Natural killer cell treated with Interleukin-12 subunit alpha and Interleukin-12 subunit beta and Interleukin-15 and Interleukin-18, amount 100 ng/mL, for 72 hours (primary cell): ENCODE results near the gene LAMA3. TPM values are rescaled to one million over a fixed set of nuclear protein-coding genes. Genes with fewer than 3 reads are reported as not detected.
A peak's percentile ranks its signal among the peaks of the same experiment; 100 is the strongest.
"Not testable (repeated sequence)": the region's sequence is repeated elsewhere in the genome, so short reads cannot be mapped to it uniquely, and the experiment has no call there.

Experiments
- ATAC-seq, 2 donors: fragments of 150-1000 bp; cut with Tn5 transposase in 1 of 2; sonication (Bioruptor Pico), chemical (Tn5 transposase) in 1 of 2; 2 replicates each; pipeline ENCODE4 v1.10.0; 2021
- DNase-seq: peaks from one replicate; pipeline ENCODE4 v3.0.0; 2022; ENCODE audit warnings: low spot score
- H3K27ac Mint-ChIP-seq, 2 donors: 1 replicate in 1 of 2; 2 replicates in 1 of 2; pipeline ENCODE4 v1.8.0; 2022; ENCODE audit warnings: mixed read lengths in 2 of 2, mild to moderate bottlenecking in 1 of 2, moderate library complexity in 1 of 2
- H3K27me3 Mint-ChIP-seq, 2 donors: 1 replicate in 1 of 2; 2 replicates in 1 of 2; pipeline ENCODE4 v1.8.0; 2022; ENCODE audit warnings: mixed read lengths in 2 of 2
- H3K36me3 Mint-ChIP-seq: one replicate; pipeline ENCODE4 v1.8.0; 2022; ENCODE audit warnings: mixed read lengths
- H3K4me1 Mint-ChIP-seq, 2 donors: 1 replicate in 1 of 2; 2 replicates in 1 of 2; pipeline ENCODE4 v1.8.0; 2022; ENCODE audit warnings: low read depth in 2 of 2, mixed read lengths in 2 of 2, mild to moderate bottlenecking in 1 of 2
- H3K4me3 Mint-ChIP-seq: one replicate; pipeline ENCODE4 v1.8.0; 2022; ENCODE audit warnings: mixed read lengths
- H3K9me3 Mint-ChIP-seq: 2 replicates; pipeline ENCODE4 v1.8.0; 2022; ENCODE audit warnings: mixed read lengths
- total RNA-seq, 2 donors: library from RNA; stranded (reverse); gene quantifications; one replicate each; pipeline ENCODE4 v1.2.3, GENCODE V29; 2022

The LAMA3 gene
- total RNA-seq, 2 donors from 2014 or later: 0.10 to 0.11 TPM

DNA sequence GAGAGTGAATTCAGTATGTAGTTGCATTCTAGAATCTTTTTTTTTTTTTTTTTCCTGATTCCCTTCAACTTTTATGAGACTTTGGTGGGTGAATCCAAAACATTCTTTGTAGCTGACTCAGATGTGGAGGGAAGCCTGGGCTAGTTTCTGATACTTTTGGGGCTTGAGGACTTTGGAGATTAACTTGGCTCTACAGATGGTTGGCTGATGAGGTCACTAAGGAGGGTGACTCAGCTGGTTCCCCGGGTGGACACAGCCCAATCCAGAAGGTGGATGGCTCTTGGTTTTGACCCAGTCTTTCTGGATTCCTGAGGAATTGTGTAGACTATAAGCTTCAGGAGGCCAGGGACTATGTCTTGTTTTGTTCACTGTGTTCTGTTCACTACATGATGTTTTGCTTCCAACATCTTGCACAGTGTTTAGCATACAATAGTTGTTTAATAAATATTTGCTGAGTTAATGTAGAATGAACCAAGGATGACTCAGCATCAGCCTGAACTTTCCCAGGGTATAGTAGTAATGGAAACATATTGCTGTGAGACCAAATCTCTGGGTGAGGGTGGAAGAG, 30.5 kb downstream of the LAMA3 start:
- DNase-seq (no peak), ATAC-seq (no peak)
- Mint-ChIP-seq H3K27me3 (peaks cover 22 to 27% of the 10 kb centered on the region in 2 donors), H3K4me1 (no peaks in the 10 kb centered on the region), H3K4me3 (no peak overlapping the region), H3K9me3 (no peaks in the 10 kb centered on the region), H3K36me3 (no peaks in the 10 kb centered on the region), H3K27ac (no peak overlapping the region)

DNA sequence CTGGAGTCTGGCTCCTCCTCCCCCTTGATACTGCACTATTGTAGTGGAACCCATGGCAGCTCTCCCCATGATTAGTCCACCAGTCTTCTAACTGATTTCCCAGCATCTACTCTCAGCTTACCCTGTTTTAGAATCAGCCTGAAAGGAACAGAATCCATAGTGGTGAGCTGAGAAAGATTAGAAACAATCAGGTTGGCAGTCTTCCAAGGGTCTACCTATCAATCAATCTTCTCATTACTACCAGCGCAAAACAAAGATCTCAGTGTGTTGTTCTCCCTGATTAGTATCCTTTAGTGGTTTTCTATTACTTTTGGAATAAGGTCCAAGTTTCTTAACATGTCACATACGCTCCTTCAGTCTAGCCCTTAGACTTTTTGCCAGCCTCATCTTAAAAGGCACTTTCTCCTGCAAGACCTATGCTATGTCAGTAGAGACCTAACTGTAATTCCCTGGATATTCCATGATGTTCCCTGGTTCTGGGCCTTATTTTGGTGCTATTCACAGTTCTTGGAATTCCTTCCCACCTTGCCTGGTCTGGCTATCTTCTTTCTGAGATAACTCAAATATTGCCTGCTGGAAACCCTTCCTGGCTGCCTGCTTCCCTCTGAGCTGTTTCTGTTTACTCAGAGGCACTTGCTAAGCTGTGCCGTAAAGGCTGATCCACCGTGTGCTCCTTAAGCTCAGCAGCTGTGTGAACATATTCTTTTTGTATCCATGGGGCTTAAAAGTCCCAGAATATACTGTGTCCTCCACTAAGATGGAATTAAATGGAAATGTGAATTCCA, 32.6 kb downstream of the LAMA3 start:
- ATAC-seq: no peak
- no peaks in the 10 kb centered on the region for H3K36me3 Mint-ChIP-seq
- H3K9me3 Mint-ChIP-seq: no peaks in the 10 kb centered on the region
- no peaks in the 10 kb centered on the region for H3K4me1 Mint-ChIP-seq
- no peak overlapping the region for H3K27ac Mint-ChIP-seq
- DNase-seq: no peak
- H3K4me3 Mint-ChIP-seq: no peak overlapping the region
- peaks cover 24 to 27% of the 10 kb centered on the region in 2 donors for H3K27me3 Mint-ChIP-seq

GRCh38 chr18:23722646-23723045, 33.4 kb downstream of the LAMA3 start:
- DNase-seq (no peak), ATAC-seq (no peak)
- no peaks in the 10 kb centered on the region for H3K36me3 Mint-ChIP-seq
- H3K27me3 Mint-ChIP-seq: peaks cover 24 to 27% of the 10 kb centered on the region in 2 donors
- no peak overlapping the region for H3K4me3 Mint-ChIP-seq
- no peak overlapping the region for H3K27ac Mint-ChIP-seq
- H3K9me3 Mint-ChIP-seq: no peaks in the 10 kb centered on the region
- H3K4me1 Mint-ChIP-seq: no peaks in the 10 kb centered on the region

DNA sequence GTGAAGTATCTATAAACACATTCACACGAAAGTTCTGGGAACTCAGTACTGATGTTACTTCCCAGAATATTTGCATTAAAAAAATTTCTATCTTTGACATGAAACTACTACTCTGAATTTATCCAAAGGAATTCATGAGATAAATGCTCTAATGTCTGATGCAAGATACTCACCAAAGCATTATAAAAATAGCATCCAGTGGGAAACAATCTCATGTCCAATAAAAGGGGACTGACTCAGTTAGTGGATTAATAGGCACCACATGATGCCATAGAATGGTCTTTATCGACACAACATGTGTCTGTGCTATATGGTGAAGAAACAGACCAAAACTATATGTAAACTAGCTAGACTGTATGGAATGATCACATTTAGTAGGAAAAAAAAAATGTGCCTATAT, 33.9 kb downstream of the LAMA3 start:
- Mint-ChIP-seq H3K4me3 (no peak overlapping the region), H3K9me3 (no peaks in the 10 kb centered on the region), H3K36me3 (no peaks in the 10 kb centered on the region), H3K27ac (no peak overlapping the region), H3K27me3 (peaks cover 24 to 27% of the 10 kb centered on the region in 2 donors), H3K4me1 (no peaks in the 10 kb centered on the region)
- no peak for DNase-seq
- ATAC-seq: no peak

- no peaks in the 10 kb centered on the region for H3K36me3 Mint-ChIP-seq
- H3K4me1 Mint-ChIP-seq: no peaks in the 10 kb centered on the region
- ATAC-seq (no peak), DNase-seq (no peak)
- no peak overlapping the region for H3K27ac Mint-ChIP-seq
- H3K9me3 Mint-ChIP-seq: no peaks in the 10 kb centered on the region
- peaks cover 24 to 27% of the 10 kb centered on the region in 2 donors for H3K27me3 Mint-ChIP-seq
- H3K4me3 Mint-ChIP-seq: no peak overlapping the region
These were observed 35.4 kb downstream of the LAMA3 start for GRCh38 chr18:23724681-23725080.

GRCh38 chr18:23725351-23725750, 36.1 kb downstream of the LAMA3 start:
- no peak overlapping the region for H3K27ac Mint-ChIP-seq
- no peaks in the 10 kb centered on the region for H3K4me1 Mint-ChIP-seq
- DNase-seq (no peak), ATAC-seq (peak in 1 of 2 donors; percentile 33)
- H3K36me3 Mint-ChIP-seq: no peaks in the 10 kb centered on the region
- H3K4me3 Mint-ChIP-seq: no peak overlapping the region
- H3K27me3 Mint-ChIP-seq: peaks cover 24 to 27% of the 10 kb centered on the region in 2 donors
- no peaks in the 10 kb centered on the region for H3K9me3 Mint-ChIP-seq

- no peaks in the 10 kb centered on the region for H3K4me1 Mint-ChIP-seq
- H3K9me3 Mint-ChIP-seq: no peaks in the 10 kb centered on the region
These were observed 36.8 kb downstream of the LAMA3 start for GRCh38 chr18:23725827-23726661.

GRCh38 chr18:23727707-23728493, 38.6 kb downstream of the LAMA3 start:
- Mint-ChIP-seq H3K36me3 (no peaks in the 10 kb centered on the region), H3K4me3 (no peak overlapping the region), H3K9me3 (no peaks in the 10 kb centered on the region), H3K4me1 (no peaks in the 10 kb centered on the region), H3K27me3 (peaks cover 6 to 8% of the 10 kb centered on the region in 2 donors), H3K27ac (no peak overlapping the region)
- ATAC-seq (peak; percentile 27 to 52), DNase-seq (no peak)

More at GRCh38 chr18:23725827-23726661, 36.8 kb downstream of the LAMA3 start:
- H3K27me3 Mint-ChIP-seq: peaks cover 24 to 25% of the 10 kb centered on the region in 2 donors
- H3K4me3 Mint-ChIP-seq: no peak overlapping the region
- peak in 1 of 2 donors; percentile 16 for ATAC-seq
- no peaks in the 10 kb centered on the region for H3K36me3 Mint-ChIP-seq
- no peak overlapping the region for H3K27ac Mint-ChIP-seq
- DNase-seq: no peak

GRCh38 chr18:23730857-23731256, 41.6 kb downstream of the LAMA3 start:
- ATAC-seq: no peak
- Mint-ChIP-seq H3K9me3 (no peaks in the 10 kb centered on the region), H3K4me3 (no peak overlapping the region), H3K27me3 (peaks cover 7 to 8% of the 10 kb centered on the region in 2 donors), H3K4me1 (peaks cover 0 to 7% of the 10 kb centered on the region in 2 donors), H3K27ac (no peak overlapping the region), H3K36me3 (no peaks in the 10 kb centered on the region)
- no peak for DNase-seq

- Mint-ChIP-seq H3K27me3 (peaks cover 7 to 8% of the 10 kb centered on the region in 2 donors), H3K4me1 (peaks cover 0 to 7% of the 10 kb centered on the region in 2 donors), H3K9me3 (no peaks in the 10 kb centered on the region), H3K36me3 (no peaks in the 10 kb centered on the region), H3K4me3 (no peak overlapping the region), H3K27ac (no peak overlapping the region)
- no peak for DNase-seq
- ATAC-seq: no peak
These were observed 42.6 kb downstream of the LAMA3 start for GRCh38 chr18:23731861-23732260.

GRCh38 chr18:23732439-23732838, 43.2 kb downstream of the LAMA3 start:
- Mint-ChIP-seq H3K4me1 (peaks cover 0 to 7% of the 10 kb centered on the region in 2 donors), H3K9me3 (no peaks in the 10 kb centered on the region), H3K27me3 (peaks cover 7 to 12% of the 10 kb centered on the region in 2 donors), H3K36me3 (no peaks in the 10 kb centered on the region), H3K4me3 (no peak overlapping the region), H3K27ac (no peak overlapping the region)
- no peak for DNase-seq
- no peak for ATAC-seq

DNA sequence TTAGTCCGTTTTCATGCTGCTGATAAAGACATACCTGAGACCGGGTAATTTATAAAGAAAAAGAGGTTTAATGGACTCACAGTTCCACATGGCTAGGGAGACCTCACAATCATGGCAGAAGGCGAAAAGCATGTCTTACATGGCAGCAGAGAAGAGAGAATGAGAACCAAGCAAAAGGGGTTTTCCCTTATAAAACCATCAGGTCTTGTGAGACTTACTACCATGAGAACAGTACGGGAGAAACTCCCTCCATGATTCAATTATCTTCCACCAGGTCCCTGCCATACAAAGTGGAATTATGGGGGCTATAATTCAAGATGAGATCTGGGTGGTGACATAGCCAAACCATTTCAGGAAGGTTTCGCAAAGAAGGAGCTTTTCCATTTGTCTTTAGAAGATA, 44.0 kb downstream of the LAMA3 start:
- DNase-seq, H3K9me3 Mint-ChIP-seq, H3K36me3 Mint-ChIP-seq, ATAC-seq, H3K27ac Mint-ChIP-seq, H3K4me3 Mint-ChIP-seq: not testable (repeated sequence)
- Mint-ChIP-seq H3K4me1 (peaks cover 6 to 14% of the 10 kb centered on the region in 2 donors), H3K27me3 (peaks cover 16 to 20% of the 10 kb centered on the region in 2 donors)

DNA sequence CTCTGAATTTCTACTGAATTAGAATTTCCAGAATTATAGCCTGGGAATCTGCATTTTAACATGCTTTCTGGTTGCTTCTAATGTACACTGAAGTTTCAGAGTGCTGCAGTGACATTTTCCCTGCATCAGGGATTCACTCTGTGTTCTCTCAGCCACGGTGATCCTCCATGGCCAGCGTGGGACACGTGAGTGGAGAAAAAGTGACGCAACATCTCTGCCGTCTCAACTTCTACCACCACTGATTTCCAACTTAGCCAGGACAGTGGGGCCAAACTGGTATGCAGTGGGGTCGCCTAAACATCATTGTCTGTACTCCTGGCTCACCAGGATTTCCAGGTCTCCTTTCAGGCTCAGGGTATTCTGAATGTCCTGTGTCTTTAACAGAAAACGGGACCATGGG, 44.6 kb downstream of the LAMA3 start:
- Mint-ChIP-seq H3K4me1 (peaks cover 7 to 15% of the 10 kb centered on the region in 2 donors), H3K27ac (no peak overlapping the region), H3K9me3 (no peaks in the 10 kb centered on the region), H3K36me3 (no peaks in the 10 kb centered on the region), H3K27me3 (peaks cover 19 to 22% of the 10 kb centered on the region in 2 donors), H3K4me3 (no peak overlapping the region)
- DNase-seq (no peak), ATAC-seq (no peak)
